ENCODE results near the gene LOXL1. TPM values are rescaled to one million over a fixed set of nuclear protein-coding genes. Genes with fewer than 3 reads are reported as not detected.
A peak's percentile ranks its signal among the peaks of the same experiment; 100 is the strongest.
"Not testable (repeated sequence)": the region's sequence is repeated elsewhere in the genome, so short reads cannot be mapped to it uniquely, and the experiment has no call there.

Gene LOXL1
- total RNA-seq, 1 donor from 2014 or later, result 0.20 TPM

DNA sequence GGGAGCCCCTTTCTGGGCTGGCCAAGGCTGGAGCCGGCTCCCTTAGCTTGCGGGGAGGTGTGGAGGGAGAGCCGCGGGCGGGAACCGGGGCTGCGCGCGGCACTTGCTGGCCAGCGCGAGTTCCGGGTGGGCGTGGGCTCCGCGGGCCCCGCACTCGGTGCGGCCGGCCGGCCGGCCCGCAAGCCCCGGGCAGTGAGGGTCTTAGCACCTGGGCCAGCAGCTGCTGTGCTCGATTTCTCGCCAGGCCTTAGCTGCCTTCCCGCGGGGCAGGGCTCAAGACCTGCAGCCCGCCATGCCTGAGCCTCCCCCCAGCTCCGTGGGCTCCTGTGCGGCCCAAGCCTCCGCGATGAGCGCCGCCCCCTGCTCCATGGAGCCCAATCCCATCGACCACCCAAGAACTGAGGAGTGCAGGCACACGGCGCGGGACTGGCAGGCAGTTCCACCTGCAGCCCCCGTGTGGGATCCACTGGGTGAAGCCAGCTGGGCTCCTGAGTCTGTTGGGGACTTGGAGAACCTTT lies 47.5 kb downstream of the LOXL1 start:
- DNase-seq (ENCODE audit: low read depth in 2 of 2), result not testable (repeated sequence)

DNA sequence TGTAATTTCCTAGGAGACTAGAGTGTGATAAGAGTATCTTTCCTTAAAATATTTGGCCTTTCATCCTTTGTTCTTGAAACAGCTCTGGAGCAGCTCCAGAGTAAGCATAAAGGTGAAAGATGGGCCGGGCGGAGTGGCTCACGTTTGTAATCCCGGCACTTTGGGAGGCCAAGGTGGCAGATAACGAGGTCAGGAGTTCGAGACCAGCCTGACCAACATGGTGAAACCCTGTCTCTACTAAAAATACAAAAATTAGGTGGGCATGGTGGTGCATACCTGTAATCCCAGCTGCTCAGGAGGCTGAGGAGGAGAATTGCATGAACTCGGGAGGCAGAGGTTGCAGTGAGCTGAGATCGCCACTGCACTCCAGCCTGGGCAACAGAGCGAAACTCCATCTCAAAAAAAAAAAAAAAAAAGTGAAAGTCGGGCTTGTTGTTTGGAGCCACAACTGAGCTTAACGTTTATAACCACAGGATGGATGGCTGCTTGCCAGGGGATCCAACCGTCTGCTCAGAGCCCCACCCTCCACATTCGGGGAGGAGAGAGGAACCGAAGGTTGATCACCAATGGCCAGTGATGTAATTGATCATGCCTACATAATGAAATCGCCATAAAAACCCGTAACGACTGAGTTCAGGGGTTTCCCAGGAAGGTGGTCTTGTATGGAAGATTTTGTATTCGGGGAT lies 49.3 kb downstream of the LOXL1 start:
- not testable (repeated sequence) for DNase-seq (ENCODE audit: low read depth in 2 of 2)

DNA sequence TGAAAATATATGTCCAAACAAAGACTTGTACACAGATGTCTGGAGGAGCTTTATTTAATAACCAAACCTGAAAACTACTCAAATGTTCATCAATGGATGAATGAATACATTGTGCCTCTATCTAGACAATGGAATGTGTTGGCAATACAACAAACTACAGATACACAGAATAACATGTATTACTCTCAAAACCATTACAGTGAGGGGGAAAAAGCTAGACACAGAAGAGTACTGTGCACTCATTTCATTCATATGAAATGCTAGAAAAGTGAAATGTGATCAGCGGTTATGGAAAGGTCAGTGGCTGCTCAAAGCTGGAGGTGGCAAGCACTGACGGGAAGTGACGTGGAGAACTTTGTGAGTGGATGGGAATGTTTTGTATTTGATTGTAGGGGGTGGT lies 52.6 kb downstream of the LOXL1 start:
- no peak for DNase-seq (ENCODE audit: low read depth in 2 of 2)

DNA sequence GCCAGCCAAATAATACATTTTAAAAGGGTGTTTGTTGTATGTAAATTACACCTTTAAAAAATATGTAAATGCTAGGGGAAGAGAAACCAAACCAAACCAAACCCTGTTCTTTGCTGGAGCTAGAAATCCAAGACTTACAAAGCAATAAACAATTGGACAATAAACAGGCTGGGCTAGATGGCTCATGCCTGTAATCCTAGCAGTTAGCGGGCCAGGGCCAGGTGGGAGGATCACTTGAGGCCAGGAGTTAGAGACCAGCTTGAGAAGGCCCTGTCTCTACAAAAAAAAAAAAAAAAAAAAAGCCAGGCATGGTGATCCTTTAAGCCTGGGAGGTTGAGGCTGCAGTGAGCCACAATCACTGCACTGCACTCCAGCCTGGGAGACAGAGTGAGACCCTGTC lies 53.4 kb downstream of the LOXL1 start:
- no peak for DNase-seq (ENCODE audit: low read depth in 2 of 2)

DNA sequence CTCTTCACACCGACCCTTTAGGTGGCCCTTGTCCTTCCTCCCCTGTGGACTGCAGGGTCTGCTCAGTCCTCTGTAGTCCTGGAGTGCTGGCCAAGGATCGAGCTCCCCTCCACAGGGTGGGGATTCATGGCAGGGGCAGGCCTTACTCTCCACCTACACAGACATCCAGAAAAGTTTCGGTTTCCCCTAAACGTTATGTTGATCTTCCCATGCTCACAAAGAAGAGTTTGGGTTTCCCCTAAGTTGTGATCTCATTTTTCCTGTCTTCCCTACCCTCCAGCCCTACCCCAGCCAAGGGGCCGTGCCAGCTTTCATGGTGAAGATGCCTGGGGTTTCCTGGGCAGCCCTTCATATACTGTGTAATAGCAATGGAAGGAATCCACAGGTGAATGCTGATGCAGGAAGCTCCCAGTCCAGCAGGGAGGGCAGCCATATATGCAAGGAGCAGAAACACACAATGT lies 55.5 kb downstream of the LOXL1 start:
- peak in 1 of 2 donors; percentile 51 for DNase-seq (ENCODE audit: low read depth in 2 of 2)

DNA sequence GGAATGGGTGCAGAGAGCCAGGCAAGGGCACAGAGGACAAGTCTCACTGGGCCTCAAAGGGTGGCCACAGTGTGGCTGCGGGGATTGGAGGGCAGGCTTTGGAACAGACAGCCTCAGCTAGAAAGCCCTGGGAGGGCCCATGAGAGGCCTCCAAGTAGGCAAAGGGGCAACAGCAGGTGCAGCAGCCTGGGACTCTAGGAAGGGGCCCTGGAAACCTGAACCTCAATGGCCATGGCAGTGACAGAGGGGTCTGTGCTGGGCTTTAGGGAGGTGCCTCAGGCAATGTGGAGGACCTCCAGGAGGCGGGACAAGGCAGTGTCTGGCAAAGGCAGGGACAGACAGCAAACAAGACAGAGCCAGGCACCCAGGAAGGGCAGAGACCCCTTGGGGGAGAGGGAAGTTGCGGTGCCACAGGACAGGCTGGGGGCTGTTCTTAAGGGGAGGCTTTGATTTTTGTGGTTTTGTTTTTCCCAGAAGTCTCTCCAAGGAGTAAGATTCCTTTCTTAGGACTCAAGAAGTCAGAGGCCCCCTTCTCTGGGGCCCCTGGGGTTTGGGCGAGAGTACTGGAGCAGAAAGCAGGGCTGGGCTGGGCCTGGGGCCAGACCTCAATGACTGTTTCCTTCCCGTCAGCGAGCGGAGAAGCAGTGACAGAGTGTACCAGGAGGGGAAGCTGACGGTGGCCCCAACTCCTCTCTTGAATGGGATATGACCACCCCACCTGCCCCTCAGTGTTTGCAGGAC lies 56.1 kb downstream of the LOXL1 start:
- DNase-seq (ENCODE audit: low read depth in 2 of 2), result peak; percentile 66 to 68

DNA sequence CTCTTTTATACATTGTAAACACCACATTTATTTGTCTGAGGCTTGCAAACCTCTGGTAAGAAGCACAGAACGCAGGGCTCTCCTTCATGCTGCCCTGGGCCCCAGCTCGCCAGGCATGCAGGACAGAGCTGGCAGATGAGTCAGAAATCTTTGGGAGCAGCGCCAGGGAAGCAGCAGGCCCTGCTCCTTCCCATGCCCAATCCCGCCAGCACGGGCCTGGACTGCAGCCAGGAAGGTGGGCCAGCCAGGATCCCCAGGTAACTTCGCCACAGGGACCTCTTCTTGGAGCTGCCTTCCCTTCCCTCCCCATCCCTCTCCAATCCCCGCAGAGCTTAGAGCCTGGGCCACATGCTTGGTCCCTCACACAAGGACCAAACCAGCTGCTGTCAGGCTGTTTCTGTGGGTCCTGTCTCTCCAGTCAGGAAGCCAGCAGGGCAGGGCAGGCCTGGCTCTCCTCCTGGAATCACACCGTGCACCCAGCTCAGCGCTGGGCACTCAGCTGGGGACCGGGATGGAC lies 57.0 kb downstream of the LOXL1 start:
- DNase-seq (ENCODE audit: low read depth in 2 of 2), result peak in 1 of 2 donors; percentile 66

DNA sequence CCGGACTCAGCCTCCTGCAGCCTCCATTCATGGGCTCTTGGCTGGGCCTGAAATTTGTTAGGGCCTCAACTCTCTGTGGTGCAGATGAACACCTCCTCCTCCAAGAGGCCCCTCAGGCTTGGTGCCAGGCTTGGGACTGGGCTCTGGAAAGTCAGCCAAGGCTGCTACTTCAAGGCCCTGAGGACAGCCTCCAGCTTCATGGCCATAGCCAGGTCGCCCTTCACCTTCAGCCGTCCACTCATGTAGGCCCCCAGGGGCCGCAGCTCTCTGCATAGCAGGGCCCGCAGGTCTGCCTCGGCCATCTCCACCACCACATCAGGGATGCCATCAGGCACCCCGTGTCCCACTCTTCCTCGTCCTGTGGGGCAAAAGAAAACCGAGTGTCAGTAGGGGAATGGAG lies 57.5 kb downstream of the LOXL1 start:
- no peak for DNase-seq (ENCODE audit: low read depth in 2 of 2)

DNA sequence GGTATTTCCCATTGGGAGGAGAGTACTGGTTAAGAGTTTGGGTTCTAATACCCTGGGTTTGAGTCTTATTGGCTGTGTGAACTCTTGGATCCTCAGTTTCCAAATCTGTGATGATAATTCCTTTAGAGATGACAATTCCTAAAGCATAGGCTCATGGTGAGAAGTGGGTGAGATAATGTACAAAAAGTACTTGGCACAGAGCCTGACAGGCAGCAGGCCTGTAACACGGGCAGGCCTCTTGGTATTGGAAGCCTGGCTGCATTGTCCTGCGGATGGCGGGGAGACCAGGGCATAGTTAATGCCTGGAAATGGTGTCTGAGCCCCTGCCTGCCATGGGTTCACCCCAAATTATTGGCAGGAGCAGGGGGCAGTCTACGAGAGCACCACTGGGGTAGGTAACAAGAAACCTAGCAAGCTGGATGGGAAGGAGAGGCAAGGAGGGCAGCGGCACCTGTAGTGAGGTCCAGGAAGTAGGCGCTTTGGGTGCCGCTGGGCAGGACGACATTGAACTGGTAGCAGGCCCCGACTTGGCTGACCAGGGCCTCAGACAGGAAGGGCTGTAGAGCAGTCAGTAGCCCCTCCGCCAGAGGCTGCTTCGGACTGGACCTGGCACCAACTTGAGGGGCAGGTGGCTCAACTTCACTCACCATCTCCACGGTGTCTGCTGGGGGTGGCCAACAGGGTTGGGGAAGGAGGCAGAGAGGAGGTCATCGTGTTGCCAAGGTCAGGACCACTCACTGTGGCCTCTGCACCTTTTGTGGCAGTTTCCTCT lies 58.1 kb downstream of the LOXL1 start:
- peak in 1 of 2 donors; percentile 45 for DNase-seq (ENCODE audit: low read depth in 2 of 2)

DNA sequence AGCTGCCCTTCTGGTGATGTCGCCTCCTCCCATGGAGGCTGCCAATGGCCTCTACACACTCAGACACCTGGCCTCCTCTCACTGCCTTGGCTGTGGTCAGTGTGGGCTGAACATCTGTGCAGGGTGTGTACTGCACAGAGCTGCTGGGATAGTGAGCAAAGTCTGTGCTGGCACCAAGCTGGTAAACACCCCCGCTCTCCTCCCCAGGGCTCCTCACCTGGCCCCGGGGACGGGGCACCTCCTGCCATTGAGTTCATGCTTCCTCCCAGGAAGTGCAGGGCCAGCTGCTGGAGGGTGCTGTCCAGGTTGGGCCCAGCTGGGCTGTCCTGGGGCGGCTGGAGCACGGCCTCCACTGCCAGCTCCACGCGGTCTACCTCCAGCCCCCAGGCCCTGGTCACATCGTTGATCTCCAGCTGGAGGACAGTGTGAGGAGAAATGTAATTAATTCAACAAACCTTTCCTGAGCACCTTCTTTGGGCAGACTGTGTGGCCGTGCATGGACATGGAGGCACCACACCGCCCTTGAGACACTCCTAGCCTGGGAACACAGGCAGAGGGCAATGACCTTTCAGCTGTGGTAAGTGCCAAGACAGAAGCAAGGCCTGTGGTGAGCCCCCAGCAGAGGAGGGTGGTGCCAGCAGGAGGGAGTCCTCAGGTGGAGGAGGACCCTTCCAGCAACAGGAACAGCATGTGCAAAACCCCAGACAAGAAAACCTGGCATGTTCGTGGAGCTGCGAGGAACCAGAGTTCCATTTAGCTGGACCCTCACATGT lies 59.0 kb downstream of the LOXL1 start:
- DNase-seq (ENCODE audit: low read depth in 2 of 2), result no peak

DNA sequence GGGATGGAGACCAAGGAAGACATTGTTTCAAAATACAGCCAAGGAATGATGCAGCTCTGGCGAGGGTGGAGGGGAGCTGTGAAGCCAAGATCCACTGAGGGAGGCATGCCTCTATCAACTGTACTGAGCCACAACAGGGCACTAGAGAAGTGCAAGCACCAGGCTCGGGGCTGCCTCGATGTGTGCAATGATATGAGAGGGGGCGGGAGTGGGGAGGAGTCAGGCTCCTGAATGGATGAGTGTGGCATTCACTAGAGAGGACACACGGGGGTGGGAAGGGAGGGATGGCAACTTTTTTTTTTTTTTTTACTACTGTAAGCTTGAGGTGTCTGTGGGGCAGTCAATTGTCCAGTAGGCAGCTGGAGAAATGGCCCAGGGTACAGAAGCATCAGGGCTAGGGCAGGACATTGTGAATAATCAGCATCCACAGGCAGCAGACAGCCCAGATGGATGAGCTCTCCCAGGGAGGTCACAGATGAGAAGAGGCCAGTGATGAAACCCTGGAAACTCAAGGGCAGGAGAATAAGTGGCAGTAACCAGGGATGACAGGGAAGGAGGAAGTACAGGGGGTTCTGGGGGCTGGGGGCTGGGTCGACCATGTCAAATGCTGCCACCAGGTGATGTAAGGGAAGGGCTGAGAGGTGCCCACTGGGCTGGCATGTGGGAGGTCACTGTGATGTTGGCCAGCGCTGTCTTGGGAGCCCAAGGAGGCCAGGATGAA lies 60.0 kb downstream of the LOXL1 start:
- DNase-seq (ENCODE audit: low read depth in 2 of 2), result peak in 1 of 2 donors; percentile 40

DNA sequence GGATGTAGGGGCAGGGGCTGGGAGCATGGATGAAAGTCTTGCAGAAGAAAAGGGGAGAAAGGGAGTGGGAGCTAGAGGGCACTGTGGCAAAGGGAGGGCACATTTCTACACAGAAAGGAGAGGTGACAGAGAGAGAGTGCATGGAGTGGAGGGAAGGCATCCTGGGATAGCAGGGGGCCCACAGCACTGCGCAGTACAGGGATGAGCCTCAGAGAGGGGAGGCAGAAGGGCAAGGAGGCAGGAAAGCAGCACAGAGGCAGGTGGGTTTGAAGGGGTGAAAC lies 60.5 kb downstream of the LOXL1 start:
- no peak for DNase-seq (ENCODE audit: low read depth in 2 of 2)

DNA sequence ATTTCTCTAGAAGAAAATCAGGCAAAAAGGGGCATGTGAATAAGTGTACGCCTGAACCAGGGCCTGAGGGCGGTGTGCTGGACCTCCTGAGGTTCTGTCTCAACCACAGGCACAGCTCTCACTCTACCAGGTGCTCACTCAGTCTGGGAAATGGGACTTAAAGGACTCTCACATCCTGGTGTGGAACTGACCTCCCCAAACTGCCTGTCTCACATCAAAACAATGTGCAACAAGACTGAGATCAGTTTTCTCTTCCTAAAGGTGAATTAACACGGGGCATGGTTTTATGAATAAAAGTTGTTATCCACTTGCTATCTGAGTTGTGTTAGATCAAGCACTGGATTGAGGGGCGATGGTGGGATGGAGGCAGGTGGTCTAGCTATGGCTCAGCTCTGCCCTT lies 61.0 kb downstream of the LOXL1 start:
- no peak for DNase-seq (ENCODE audit: low read depth in 2 of 2)

DNA sequence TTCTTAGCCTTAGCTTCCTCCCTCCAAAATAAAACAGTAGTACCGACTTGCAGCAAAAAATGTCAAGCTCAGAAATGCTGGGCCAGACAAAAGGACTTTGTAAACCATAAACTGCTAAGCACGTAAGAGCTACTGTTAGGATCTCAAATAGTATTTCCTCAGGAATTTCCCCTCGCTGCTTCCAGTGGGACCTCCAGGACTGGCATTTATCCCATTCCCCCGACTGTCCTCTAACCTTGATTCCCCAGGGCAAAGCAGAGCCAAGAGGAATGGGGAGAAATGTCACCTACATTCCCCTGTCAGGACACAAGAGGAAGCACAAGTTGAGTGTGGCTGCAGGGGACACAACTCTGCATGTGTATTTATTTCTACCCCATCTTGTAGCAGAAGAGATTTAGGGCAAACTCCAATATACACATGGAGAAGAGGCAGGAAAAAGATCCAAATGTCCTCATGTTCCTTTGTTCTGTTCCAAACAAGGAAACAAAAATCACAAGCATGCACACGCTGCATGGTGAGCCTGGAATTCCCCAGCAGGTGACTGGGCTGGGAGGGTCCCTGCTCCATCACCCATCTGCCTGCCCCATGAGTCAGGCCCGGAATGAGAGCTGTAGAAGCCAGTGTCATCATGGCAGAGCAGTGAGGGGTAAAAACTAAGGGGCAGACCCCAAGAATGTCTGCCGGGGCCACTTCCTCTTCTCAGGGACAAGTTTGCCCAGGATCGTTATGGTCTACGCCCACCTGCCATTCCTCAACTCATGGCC lies 61.6 kb downstream of the LOXL1 start:
- DNase-seq (ENCODE audit: low read depth in 2 of 2), result peak; percentile 80 to 91

DNA sequence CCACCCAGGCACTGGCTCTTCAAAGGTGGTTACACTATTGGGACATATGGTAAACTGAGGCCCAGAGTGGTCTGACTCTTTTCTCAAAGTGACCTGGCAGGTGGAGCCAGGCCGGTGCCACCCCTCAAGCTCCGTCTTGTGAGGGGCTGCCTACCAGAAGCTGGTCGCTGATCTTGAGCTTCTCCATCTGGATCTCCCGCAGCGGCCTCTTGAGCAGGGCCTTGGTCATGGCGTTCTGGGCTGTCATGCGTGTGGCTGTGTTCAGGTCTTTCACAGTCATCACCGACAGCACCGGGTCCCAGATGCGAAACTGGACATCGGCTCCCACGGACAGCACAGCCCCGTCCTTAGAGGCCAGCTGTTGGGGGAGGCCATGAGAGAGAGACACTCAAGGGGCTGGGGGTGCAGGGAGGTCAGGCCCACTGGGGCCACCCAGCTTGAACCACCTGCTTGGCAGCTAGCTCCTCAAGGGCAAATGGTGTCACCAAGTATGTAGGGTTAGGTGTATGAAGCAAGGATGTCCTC lies 62.2 kb downstream of the LOXL1 start:
- no peak for DNase-seq (ENCODE audit: low read depth in 2 of 2)

DNA sequence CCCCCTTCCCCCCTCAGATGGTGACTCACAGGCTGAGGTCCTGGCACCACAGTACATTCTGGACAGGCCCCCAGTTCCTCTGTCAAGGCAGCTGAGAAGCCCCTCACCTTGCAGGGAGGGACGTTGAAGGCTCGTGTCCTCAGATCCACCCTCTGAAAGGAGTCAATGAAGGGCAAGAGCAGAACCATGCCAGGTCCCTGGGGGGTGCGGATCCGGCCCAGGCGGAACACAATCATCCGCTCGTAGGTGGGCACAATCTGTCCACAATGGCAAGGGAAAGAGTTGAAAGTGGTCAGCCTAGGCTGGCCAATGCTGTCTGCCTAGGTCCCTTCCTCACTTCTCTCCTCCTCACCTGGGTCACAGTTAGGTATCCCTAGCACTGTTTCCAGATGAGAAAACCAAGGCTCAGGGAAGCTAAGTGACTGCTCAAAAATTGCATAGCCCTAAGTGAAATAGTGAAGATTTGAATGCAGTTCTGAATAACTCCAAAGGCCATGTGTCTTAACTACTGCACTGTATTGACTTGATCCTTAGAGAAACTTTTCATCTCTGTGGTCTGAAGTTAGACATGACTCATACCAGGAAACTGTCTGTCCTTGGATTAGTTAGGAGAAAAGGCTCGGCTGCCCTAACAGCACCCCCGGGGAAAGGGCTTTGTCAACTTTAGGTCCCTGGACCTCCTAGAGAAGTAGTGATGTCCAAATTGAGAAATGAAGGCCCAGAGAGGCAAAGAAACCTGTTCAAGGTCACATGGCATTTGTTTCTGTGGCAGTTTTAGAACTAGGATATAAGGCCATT lies 62.9 kb downstream of the LOXL1 start:
- DNase-seq (ENCODE audit: low read depth in 2 of 2), result peak in 1 of 2 donors; percentile 85

DNA sequence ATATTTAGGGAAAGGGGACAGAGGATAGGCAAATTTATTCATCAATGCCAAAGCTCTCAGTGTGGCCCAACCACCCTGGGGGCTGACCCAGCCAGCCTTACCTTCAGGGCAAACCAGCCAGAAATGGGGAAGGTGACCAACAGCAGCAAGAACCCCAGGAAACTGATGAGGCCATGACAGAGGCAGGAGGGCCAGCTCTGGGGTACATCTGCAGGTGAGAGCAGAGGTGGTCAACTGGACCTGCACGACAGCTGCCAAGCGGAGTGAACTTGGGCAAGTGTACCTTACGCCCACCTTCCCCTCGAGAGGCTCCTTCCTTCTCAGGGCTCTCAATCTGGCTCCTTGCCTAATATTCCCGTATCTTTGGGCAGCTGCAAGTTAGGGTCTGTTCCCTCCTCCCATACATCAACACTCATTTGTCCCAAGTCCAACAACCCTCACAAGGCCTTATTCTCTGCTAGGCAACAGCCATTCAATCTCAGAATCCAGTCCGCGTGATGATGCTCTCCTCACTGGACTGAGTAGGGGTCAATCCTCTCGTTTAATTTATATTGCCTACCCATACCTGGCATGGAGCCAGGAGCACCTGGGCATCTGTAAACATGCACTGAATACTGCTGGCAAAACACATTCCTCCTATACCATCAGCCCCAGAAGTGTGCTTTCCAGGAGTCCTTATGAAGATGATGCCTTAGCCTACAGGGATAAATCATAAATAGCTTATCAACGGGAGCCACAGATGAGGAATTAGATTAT lies 64.2 kb downstream of the LOXL1 start:
- no peak for DNase-seq (ENCODE audit: low read depth in 2 of 2)

DNA sequence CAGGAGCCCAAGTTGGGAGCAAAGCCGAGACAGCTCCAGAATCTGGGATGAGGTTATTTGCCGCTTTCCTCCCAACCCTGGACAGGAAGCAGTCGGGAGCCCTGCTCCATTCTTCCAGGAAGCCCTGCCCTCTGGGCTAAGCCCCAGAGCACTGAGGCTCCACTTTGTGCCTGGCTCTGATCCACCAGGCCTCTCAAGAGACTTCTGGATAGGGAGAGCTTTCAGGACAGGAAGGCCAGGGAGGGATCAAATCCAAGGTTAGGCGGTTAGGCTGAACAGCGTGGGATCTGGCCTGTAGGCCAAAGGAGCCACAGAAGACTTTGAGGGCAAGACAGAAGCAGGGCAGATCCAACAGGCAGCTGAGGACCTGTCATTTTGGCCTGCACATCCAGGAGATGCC lies 65.0 kb downstream of the LOXL1 start:
- peak in 1 of 2 donors; percentile 57 for DNase-seq (ENCODE audit: low read depth in 2 of 2)
